Ishikawa (cell line): ENCODE data around the gene PTPRS.

Experiments
- EP300 ChIP-seq: IDR thresholded peaks from 2 replicates; pipeline ENCODE4 v1.6.1; 2012; ENCODE audit warnings: borderline replicate concordance
- NFIC ChIP-seq: IDR thresholded peaks from 2 replicates; pipeline ENCODE4 v1.6.1; 2012

- TF ChIP-seq EP300, result no peak
- TF ChIP-seq NFIC, result no peak
Measured at GRCh38 chr19:5341448-5341820, 822 bp upstream of the PTPRS start.
